Central memory CD8-positive, alpha-beta T cell (primary cell): ENCODE results near the gene IFRD2.

Source experiments
- ATAC-seq: fragments of 150-1000 bp; cut with Tn5 transposase; replicated peaks from 2 replicates; pipeline ENCODE4 v1.10.0; 2022; ENCODE audit warnings: mild to moderate bottlenecking, moderate FRiP score, moderate number of reproducible peaks; ENCODE audit not compliant: poor library complexity, severe bottlenecking; ENCODE audit errors: extremely low read depth
- DNase-seq, 2 donors: peaks; one replicate each; pipeline ENCODE4 v3.0.0; 2021; ENCODE audit warnings: low spot score in 2 of 2
- H3K27ac Mint-ChIP-seq: one replicate; pipeline ENCODE4 v1.8.0; 2022; ENCODE audit warnings: low read depth, mild to moderate bottlenecking, moderate library complexity, mixed read lengths
- H3K27me3 Mint-ChIP-seq: one replicate; pipeline ENCODE4 v1.8.0; 2022; ENCODE audit warnings: mixed read lengths
- H3K36me3 Mint-ChIP-seq: one replicate; pipeline ENCODE4 v1.8.0; 2022; ENCODE audit warnings: mild to moderate bottlenecking, moderate library complexity, mixed read lengths; ENCODE audit not compliant: insufficient read depth
- H3K4me1 Mint-ChIP-seq: one replicate; pipeline ENCODE4 v1.8.0; 2022; ENCODE audit warnings: mixed read lengths
- H3K4me3 Mint-ChIP-seq: one replicate; pipeline ENCODE4 v1.8.0; 2022; ENCODE audit warnings: mild to moderate bottlenecking, moderate library complexity, mixed read lengths
- H3K9me3 Mint-ChIP-seq: one replicate; pipeline ENCODE4 v1.8.0; 2022; ENCODE audit warnings: mixed read lengths

The IFRD2 gene, protein sequence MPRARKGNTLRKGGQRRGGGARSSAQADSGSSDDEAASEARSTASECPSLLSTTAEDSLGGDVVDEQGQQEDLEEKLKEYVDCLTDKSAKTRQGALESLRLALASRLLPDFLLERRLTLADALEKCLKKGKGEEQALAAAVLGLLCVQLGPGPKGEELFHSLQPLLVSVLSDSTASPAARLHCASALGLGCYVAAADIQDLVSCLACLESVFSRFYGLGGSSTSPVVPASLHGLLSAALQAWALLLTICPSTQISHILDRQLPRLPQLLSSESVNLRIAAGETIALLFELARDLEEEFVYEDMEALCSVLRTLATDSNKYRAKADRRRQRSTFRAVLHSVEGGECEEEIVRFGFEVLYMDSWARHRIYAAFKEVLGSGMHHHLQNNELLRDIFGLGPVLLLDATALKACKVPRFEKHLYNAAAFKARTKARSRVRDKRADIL

GRCh38 chr3:50292159-50293078 is at the start of gene IFRD2:
TSS of gene IFRD2 (minus strand) at chr3:50292429. CDS start at chr3:50292274, 155 bp downstream.
- Mint-ChIP-seq H3K36me3 (peaks cover 8% of the 10 kb centered on the region), H3K27ac (peak within 1 kb of the TSS; percentile 95), H3K4me3 (peak within 1 kb of the TSS; percentile 86), H3K27me3 (no peaks in the 10 kb centered on the region), H3K4me1 (peaks cover 18% of the 10 kb centered on the region), H3K9me3 (no peaks in the 10 kb centered on the region)
- DNase-seq (peak; percentile 84 to 93), ATAC-seq (peak; percentile 100)

GRCh38 chr3:50341537-50341936 is 49.3 kb upstream of the IFRD2 start:
- Mint-ChIP-seq H3K4me1 (peaks cover 56% of the 10 kb centered on the region), H3K4me3 (peak overlapping the region; percentile 95), H3K27me3 (no peaks in the 10 kb centered on the region), H3K27ac (no peak overlapping the region), H3K9me3 (no peaks in the 10 kb centered on the region), H3K36me3 (peaks cover 26% of the 10 kb centered on the region)
- ATAC-seq (no peak), DNase-seq (no peak)

DNA sequence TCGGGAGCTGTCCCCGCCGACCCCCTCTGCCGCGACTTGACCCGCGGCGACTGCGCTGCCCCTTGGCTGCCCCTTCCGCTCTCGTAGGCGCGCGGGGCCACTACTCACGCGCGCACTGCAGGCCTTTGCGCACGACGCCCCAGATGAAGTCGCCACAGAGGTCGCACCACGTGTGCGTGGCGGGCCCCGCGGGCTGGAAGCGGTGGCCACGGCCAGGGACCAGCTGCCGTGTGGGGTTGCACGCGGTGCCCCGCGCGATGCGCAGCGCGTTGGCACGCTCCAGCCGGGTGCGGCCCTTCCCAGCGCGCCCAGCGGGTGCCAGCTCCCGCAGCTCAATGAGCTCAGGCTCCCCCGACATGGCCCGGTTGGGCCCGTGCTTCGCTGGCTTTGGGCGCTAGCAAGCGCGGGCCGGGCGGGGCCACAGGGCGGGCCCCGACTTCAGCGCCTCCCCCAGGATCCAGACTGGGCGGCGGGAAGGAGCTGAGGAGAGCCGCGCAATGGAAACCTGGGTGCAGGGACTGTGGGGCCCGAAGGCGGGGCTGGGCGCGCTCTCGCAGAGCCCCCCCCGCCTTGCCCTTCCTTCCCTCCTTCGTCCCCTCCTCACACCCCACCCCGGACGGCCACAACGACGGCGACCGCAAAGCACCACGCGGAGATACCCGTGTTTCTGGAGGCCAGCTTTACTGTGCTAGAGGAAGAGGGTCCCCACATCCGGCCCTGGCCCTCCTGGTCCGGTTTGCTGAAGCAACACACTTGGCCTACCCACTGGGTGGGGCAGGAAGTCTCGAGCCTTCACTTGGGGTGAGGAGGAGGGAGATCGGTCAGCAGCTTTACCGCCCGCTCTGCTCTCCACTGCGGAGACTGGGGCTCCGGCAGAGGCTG is 48.5 kb upstream of the IFRD2 start, which contains the start of gene RASSF1:
Gene RASSF1 (minus strand): TSS at position 389 of the 882 bp plus-strand sequence. CDS start 31 bp downstream, at position 358.
- Mint-ChIP-seq H3K4me3 (peak within 1 kb of the TSS; percentile 95), H3K4me1 (peaks cover 59% of the 10 kb centered on the region), H3K36me3 (peaks cover 31% of the 10 kb centered on the region), H3K27ac (peak within 1 kb of the TSS; percentile 97), H3K27me3 (no peaks in the 10 kb centered on the region), H3K9me3 (no peaks in the 10 kb centered on the region)
- DNase-seq (peak; percentile 53), ATAC-seq (peak; percentile 17)

DNA sequence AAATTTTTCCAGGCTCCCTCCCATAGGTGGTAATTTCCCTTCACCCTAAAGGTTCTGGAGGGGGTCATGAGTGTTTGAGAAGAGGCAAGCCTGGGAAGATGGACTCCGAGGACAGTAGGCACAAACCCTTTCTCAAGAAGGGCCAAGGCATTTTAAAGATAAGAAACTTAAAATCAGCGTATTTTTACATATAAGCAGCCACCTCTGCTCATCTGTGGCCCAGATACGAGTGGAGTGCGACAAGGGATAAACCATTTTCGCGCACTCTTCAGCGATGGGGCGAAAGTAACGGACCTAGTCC is 47.9 kb upstream of the IFRD2 start:
- ATAC-seq (no peak), DNase-seq (no peak)
- H3K9me3 Mint-ChIP-seq, result no peaks in the 10 kb centered on the region
- peaks cover 37% of the 10 kb centered on the region for H3K36me3 Mint-ChIP-seq
- H3K27me3 Mint-ChIP-seq, result no peaks in the 10 kb centered on the region
- H3K4me1 Mint-ChIP-seq, result peaks cover 58% of the 10 kb centered on the region
- peak overlapping the region; percentile 95 for H3K4me3 Mint-ChIP-seq
- peak overlapping the region; percentile 97 for H3K27ac Mint-ChIP-seq

DNA sequence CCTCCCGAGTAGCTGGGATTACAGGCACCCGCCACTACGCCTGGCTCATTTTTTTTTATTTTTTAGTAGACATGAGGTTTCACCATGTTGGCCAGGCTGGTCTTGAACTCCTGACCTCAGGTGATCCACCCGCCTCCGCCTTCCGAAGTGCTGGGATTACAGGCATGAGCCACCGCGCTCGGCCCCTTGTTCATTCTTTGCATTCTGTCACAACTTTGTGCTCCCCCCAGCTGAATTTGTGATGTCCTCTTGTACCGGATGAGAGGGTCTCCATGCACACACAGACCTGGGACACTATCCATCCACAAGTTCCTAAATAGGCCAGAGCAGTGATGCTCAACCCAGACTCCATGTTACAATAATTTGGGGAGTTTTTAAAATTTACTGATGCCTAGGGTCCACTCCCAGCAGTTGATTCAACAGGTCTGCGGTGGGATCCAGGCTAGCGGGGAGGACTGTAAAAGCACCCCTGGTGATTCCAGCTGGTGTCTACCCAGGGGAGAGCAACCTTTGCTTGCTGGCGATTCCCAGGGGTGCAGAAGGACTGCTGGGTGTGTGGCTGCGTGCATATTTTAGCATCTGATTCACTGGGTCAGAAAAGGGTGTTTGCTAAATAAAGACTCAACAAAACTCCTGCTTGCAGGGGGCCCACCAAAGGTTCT is 47.4 kb upstream of the IFRD2 start:
- Mint-ChIP-seq H3K36me3 (peaks cover 37% of the 10 kb centered on the region), H3K4me1 (peaks cover 56% of the 10 kb centered on the region), H3K27ac (peak overlapping the region; percentile 97), H3K4me3 (peak overlapping the region; percentile 95), H3K27me3 (no peaks in the 10 kb centered on the region), H3K9me3 (no peaks in the 10 kb centered on the region)
- DNase-seq (no peak), ATAC-seq (no peak)

- Mint-ChIP-seq H3K27ac (peak overlapping the region; percentile 97), H3K4me3 (peak overlapping the region; percentile 95), H3K9me3 (no peaks in the 10 kb centered on the region), H3K27me3 (no peaks in the 10 kb centered on the region), H3K4me1 (peaks cover 63% of the 10 kb centered on the region), H3K36me3 (peaks cover 39% of the 10 kb centered on the region)
- ATAC-seq (no peak), DNase-seq (no peak)
Observed at GRCh38 chr3:50338965-50339364, 46.7 kb upstream of the IFRD2 start.

- H3K36me3 Mint-ChIP-seq, result peaks cover 51% of the 10 kb centered on the region
- peak overlapping the region; percentile 95 for H3K4me3 Mint-ChIP-seq
- DNase-seq, result peak; percentile 79 to 82
Observed at GRCh38 chr3:50337175-50337861, 45.1 kb upstream of the IFRD2 start.

GRCh38 chr3:50336452-50337174 is 44.4 kb upstream of the IFRD2 start:
- Mint-ChIP-seq H3K4me3 (peak overlapping the region; percentile 95), H3K36me3 (peaks cover 53% of the 10 kb centered on the region), H3K9me3 (no peaks in the 10 kb centered on the region), H3K27ac (peak overlapping the region; percentile 97), H3K4me1 (peaks cover 80% of the 10 kb centered on the region), H3K27me3 (no peaks in the 10 kb centered on the region)
- peak in 1 of 2 donors; percentile 35 for DNase-seq
- ATAC-seq, result peak; percentile 15

More at GRCh38 chr3:50337175-50337861, 45.1 kb upstream of the IFRD2 start:
- no peaks in the 10 kb centered on the region for H3K27me3 Mint-ChIP-seq
- H3K27ac Mint-ChIP-seq, result peak overlapping the region; percentile 97
- H3K4me1 Mint-ChIP-seq, result peaks cover 76% of the 10 kb centered on the region
- H3K9me3 Mint-ChIP-seq, result no peaks in the 10 kb centered on the region
- peak; percentile 67 for ATAC-seq

- no peak for DNase-seq
- Mint-ChIP-seq H3K27ac (peak overlapping the region; percentile 82), H3K4me3 (peak overlapping the region; percentile 67), H3K27me3 (no peaks in the 10 kb centered on the region), H3K9me3 (no peaks in the 10 kb centered on the region), H3K36me3 (peaks cover 52% of the 10 kb centered on the region), H3K4me1 (peaks cover 67% of the 10 kb centered on the region)
- no peak for ATAC-seq
Observed at GRCh38 chr3:50334339-50335075, 42.3 kb upstream of the IFRD2 start.

GRCh38 chr3:50333744-50334328 is 41.6 kb upstream of the IFRD2 start:
- peak overlapping the region; percentile 82 for H3K27ac Mint-ChIP-seq
- H3K9me3 Mint-ChIP-seq, result no peaks in the 10 kb centered on the region
- H3K4me1 Mint-ChIP-seq, result peaks cover 60% of the 10 kb centered on the region
- ATAC-seq (no peak), DNase-seq (no peak)
- no peaks in the 10 kb centered on the region for H3K27me3 Mint-ChIP-seq
- H3K4me3 Mint-ChIP-seq, result peak overlapping the region; percentile 67
- H3K36me3 Mint-ChIP-seq, result peaks cover 50% of the 10 kb centered on the region
